ENCODE data around the gene WDR1.

WDR1 gene

DNA sequence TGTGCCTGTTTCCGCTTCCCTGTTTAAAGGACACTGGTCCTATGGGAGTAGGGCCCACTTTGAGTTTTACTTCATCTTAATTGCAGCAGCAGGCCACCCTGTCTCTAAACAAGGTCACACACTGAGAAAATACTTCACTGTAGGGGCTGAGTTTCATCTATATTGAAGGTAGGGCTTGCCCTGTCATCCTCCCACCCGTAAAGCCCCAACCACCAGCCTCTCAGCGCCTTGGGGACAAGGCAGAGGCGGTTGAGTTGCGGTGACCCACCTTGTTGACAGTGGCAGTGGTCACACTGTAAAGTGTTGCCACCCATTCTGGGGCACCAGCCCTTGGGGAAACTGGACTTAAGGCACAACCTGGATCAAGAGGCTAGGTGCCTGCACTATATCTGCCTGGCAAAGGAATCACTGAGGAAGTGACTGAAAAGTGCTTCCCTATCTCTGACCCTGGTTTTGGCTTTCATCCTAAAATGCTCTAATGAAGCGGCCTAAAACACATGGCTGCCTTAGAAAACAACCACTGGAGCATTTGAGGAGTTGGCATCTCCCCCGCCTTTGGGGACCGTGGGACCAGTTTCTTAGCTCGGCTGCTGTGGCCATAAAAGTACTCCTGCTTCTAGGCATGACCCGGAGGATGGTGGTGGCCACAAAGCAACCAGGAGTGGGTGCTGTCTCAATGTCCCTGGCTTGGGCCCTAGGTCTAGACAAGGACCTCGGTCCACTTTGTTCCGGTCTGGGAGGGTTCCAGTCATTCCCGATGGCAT lies 7.8 kb upstream of the WDR1 start:
- no peak overlapping the region for H3K27ac ChIP-seq (ENCODE audit: low read depth, low read length)
- no peaks in the 10 kb centered on the region for H3K9me3 ChIP-seq (ENCODE audit: control insufficient read depth, insufficient read depth, low read length)
- TF ChIP-seq, protein P1, sequence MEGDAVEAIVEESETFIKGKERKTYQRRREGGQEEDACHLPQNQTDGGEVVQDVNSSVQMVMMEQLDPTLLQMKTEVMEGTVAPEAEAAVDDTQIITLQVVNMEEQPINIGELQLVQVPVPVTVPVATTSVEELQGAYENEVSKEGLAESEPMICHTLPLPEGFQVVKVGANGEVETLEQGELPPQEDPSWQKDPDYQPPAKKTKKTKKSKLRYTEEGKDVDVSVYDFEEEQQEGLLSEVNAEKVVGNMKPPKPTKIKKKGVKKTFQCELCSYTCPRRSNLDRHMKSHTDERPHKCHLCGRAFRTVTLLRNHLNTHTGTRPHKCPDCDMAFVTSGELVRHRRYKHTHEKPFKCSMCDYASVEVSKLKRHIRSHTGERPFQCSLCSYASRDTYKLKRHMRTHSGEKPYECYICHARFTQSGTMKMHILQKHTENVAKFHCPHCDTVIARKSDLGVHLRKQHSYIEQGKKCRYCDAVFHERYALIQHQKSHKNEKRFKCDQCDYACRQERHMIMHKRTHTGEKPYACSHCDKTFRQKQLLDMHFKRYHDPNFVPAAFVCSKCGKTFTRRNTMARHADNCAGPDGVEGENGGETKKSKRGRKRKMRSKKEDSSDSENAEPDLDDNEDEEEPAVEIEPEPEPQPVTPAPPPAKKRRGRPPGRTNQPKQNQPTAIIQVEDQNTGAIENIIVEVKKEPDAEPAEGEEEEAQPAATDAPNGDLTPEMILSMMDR (IDR thresholded peaks at IDR 0.05; ENCODE audit: low read depth, low read length, poor library complexity, severe bottlenecking) = no peak
- TF ChIP-seq EZH2phosphoT487 (IDR thresholded peaks at IDR 0.05; ENCODE audit: borderline replicate concordance, low read length) = no peak
- no peaks in the 10 kb centered on the region for H3K79me2 ChIP-seq (ENCODE audit: control insufficient read depth, low read length)
- no peaks in the 10 kb centered on the region for H3F3A ChIP-seq (ENCODE audit: control insufficient read depth, insufficient read depth)
- no peak overlapping the region for H3K4me2 ChIP-seq (ENCODE audit: low read length)
- H3K4me1 ChIP-seq (ENCODE audit: control insufficient read depth, low read length) = peaks cover 4% of the 10 kb centered on the region
- H4K20me1 ChIP-seq (ENCODE audit: control insufficient read depth, insufficient read depth, low read depth, low read length) = no peaks in the 10 kb centered on the region
- no peaks in the 10 kb centered on the region for H3K36me3 ChIP-seq (ENCODE audit: control insufficient read depth, low read length)
- H3K4me3 ChIP-seq (ENCODE audit: low read length) = no peak overlapping the region
- no peaks in the 10 kb centered on the region for H3K9me2 ChIP-seq (replicated peaks; ENCODE audit: control insufficient read depth, low read length)
- peaks cover 3% of the 10 kb centered on the region; the same call in 1 of the 2 replicates for H3K27me3 ChIP-seq (ENCODE audit: control insufficient read depth, low read length)

DNA sequence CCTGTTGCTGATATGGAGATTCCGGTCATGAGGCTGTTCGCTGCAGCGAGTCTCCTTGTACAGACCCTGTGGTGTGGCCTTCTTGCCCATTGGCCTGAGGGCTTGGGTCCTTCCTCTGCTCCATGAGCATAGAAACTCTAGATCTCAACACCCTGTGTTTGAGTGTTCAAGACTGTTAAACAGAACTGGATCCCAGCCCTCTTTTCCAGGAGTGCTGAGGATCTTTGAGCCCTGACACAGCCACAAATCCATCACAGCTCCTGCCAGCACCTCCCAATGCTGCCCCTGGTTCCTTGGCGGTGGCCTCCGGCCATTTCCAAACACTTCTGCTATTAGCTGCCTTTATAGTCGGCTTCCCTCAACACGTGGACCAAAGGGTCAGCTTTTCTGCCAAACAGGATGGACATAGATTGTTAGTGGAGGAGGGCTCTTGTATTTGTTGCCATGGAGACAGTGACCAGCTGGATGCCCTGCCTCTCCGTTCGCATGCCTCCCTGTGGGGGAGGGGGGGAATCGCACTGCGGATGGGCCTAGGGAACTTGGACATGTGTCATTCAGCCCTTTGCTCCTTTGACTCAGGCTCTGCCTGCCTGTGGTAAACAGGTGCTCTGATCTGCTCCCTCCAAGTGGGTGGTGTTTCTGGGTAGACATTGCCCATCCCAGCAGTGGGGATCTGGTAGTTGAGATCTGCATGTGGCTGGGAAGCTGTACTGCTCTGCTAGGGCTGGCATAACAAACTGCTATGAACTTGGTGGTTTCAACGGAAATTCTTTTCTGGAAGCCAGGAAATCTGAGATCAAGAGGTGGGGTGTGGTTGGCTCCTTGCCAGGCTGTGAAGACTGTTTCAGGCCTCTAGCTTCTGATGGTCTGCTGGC lies 6.9 kb upstream of the WDR1 start:
- no peak overlapping the region for H3K27ac ChIP-seq (ENCODE audit: low read depth, low read length)
- H3K9me2 ChIP-seq (replicated peaks; ENCODE audit: control insufficient read depth, low read length) = no peaks in the 10 kb centered on the region
- no peaks in the 10 kb centered on the region for H4K20me1 ChIP-seq (ENCODE audit: control insufficient read depth, insufficient read depth, low read depth, low read length)
- no peaks in the 10 kb centered on the region for H3K79me2 ChIP-seq (ENCODE audit: control insufficient read depth, low read length)
- H3K4me2 ChIP-seq (ENCODE audit: low read length) = no peak overlapping the region
- H3K4me1 ChIP-seq (ENCODE audit: control insufficient read depth, low read length) = peaks cover 6% of the 10 kb centered on the region
- no peaks in the 10 kb centered on the region for H3K36me3 ChIP-seq (ENCODE audit: control insufficient read depth, low read length)
- H3K4me3 ChIP-seq (ENCODE audit: low read length) = no peak overlapping the region
- H3F3A ChIP-seq (ENCODE audit: control insufficient read depth, insufficient read depth) = no peaks in the 10 kb centered on the region; the same call in 1 of the 2 replicates
- TF ChIP-seq, protein P1 (IDR thresholded peaks at IDR 0.05; ENCODE audit: low read depth, low read length, poor library complexity, severe bottlenecking) = no peak
- TF ChIP-seq EZH2phosphoT487 (IDR thresholded peaks at IDR 0.05; ENCODE audit: borderline replicate concordance, low read length) = no peak
- 0 out of 2 replicates have a peak, but pooled peaks cover 3% of the 10 kb centered on the region for H3K27me3 ChIP-seq (ENCODE audit: control insufficient read depth, low read length)
- H3K9me3 ChIP-seq (ENCODE audit: control insufficient read depth, insufficient read depth, low read length) = no peaks in the 10 kb centered on the region

DNA sequence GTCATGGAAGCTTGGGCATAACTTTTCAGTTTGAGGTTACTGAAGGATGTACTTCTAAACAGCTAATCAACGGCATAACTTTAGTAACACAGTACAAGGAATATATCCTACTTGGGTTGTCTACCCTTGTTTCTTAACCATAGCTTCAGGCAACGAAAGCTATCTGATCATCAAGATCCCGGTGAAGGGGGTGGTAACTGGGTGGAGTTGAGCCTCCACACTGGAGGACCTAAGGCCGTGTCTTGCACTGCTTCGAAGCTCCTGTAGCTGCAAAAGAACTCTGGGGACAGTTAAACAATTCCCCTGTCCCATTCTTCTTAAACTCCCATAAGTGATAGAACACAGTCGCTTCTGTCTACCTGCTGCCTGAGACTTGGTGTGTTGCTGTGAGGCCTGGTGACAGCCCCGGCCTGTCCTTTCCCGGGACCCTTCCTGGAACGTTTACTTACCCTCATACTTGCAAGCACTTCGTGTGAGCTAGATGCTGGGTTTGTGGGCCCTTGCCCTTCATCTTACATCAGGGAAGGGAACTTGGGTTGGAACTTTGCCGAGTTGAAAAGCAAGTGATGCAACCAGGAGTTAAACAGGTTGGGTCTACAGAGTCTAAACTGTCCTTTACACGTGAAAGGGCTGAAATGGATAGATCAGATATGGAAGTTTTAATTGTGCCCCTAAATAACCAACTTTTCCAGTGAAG lies 5.8 kb upstream of the WDR1 start:
- Histone ChIP-seq H3K9me2 (replicated peaks; ENCODE audit: control insufficient read depth, low read length) (no peaks in the 10 kb centered on the region), H3K79me2 (ENCODE audit: control insufficient read depth, low read length) (peaks cover under 1% of the 10 kb centered on the region), H3K9me3 (ENCODE audit: control insufficient read depth, insufficient read depth, low read length) (no peaks in the 10 kb centered on the region), H3K4me3 (ENCODE audit: low read length) (no peak overlapping the region), H4K20me1 (ENCODE audit: control insufficient read depth, insufficient read depth, low read depth, low read length) (no peaks in the 10 kb centered on the region), H3K36me3 (ENCODE audit: control insufficient read depth, low read length) (no peaks in the 10 kb centered on the region), H3K27me3 (ENCODE audit: control insufficient read depth, low read length) (0 out of 2 replicates have a peak, but pooled peaks cover 3% of the 10 kb centered on the region), H3K4me1 (ENCODE audit: control insufficient read depth, low read length) (peaks cover 16% of the 10 kb centered on the region), H3F3A (ENCODE audit: control insufficient read depth, insufficient read depth) (no peaks in the 10 kb centered on the region; the same call in 1 of the 2 replicates), H3K27ac (ENCODE audit: low read depth, low read length) (no peak overlapping the region), H3K4me2 (ENCODE audit: low read length) (no peak overlapping the region)
- TF ChIP-seq, protein P1 (IDR thresholded peaks at IDR 0.05; ENCODE audit: low read depth, low read length, poor library complexity, severe bottlenecking) = no peak
- no peak for TF ChIP-seq EZH2phosphoT487 (IDR thresholded peaks at IDR 0.05; ENCODE audit: borderline replicate concordance, low read length)

Data from DOHH2 (cell line).